GM21447 (cell line): ENCODE measurements around the gene VCPKMT.
A peak's percentile ranks its signal among the peaks of the same experiment; 100 is the strongest.

Source experiments
- ATAC-seq: cut with Tn5 transposase; IDR thresholded peaks from one replicate; pipeline ENCODE4 v1.9.1; 2021; ENCODE audit not compliant: unreplicated experiment

VCPKMT gene

GRCh38 chr14:50116181-50116956 is at the start of gene VCPKMT:
Gene VCPKMT (minus strand): TSS chr14:50116572. CDS start chr14:50116552, 20 bp downstream.
- peak; percentile 93 for ATAC-seq

- ATAC-seq = no peak
Measured at GRCh38 chr14:50156111-50156510, 39.7 kb upstream of the VCPKMT start.

GRCh38 chr14:50148799-50149198 is 32.4 kb upstream of the VCPKMT start:
- no peak for ATAC-seq

- no peak for ATAC-seq
Measured at GRCh38 chr14:50139192-50139591, 22.8 kb upstream of the VCPKMT start.

- ATAC-seq = no peak
Measured at GRCh38 chr14:50127802-50128201, 11.4 kb upstream of the VCPKMT start.

- no peak for ATAC-seq
Measured at GRCh38 chr14:50123062-50123461, 6.7 kb upstream of the VCPKMT start.

- no peak for ATAC-seq
Measured at GRCh38 chr14:50122291-50122690, 5.9 kb upstream of the VCPKMT start.

- ATAC-seq = no peak
Measured at GRCh38 chr14:50121486-50121885, 5.1 kb upstream of the VCPKMT start.

GRCh38 chr14:50117456-50117855 is 1.1 kb upstream of the VCPKMT start:
- no peak for ATAC-seq

- ATAC-seq = no peak
Measured at GRCh38 chr14:50116966-50117365, 594 bp upstream of the VCPKMT start.

- no peak for ATAC-seq
Measured at GRCh38 chr14:50113381-50114035, 2.9 kb downstream of the VCPKMT start.

- ATAC-seq = no peak
Measured at GRCh38 chr14:50110323-50111037, 5.9 kb downstream of the VCPKMT start.

- no peak for ATAC-seq
Measured at GRCh38 chr14:50109342-50109741, 7.0 kb downstream of the VCPKMT start.

- no peak for ATAC-seq
Measured at GRCh38 chr14:50107850-50108249, 8.5 kb downstream of the VCPKMT start.

GRCh38 chr14:50106178-50106577 is 10.2 kb downstream of the VCPKMT start:
- no peak for ATAC-seq

- no peak for ATAC-seq
Measured at GRCh38 chr14:50103558-50103957, 12.8 kb downstream of the VCPKMT start.

GRCh38 chr14:50101417-50101816 is 15.0 kb downstream of the VCPKMT start:
- ATAC-seq = no peak

GRCh38 chr14:50100805-50101204 is 15.6 kb downstream of the VCPKMT start:
- ATAC-seq = no peak

GRCh38 chr14:50099335-50099734 is 17.0 kb downstream of the VCPKMT start:
- no peak for ATAC-seq

GRCh38 chr14:50095895-50096294 is 20.5 kb downstream of the VCPKMT start:
- ATAC-seq = no peak

- ATAC-seq = no peak
Measured at GRCh38 chr14:50094056-50094755, 22.2 kb downstream of the VCPKMT start.
